ENCODE results near the gene PPIE. TPM values are rescaled to one million over a fixed set of nuclear protein-coding genes. Genes with fewer than 3 reads are reported as not detected.
A peak's percentile ranks its signal among the peaks of the same experiment; 100 is the strongest.
"Not testable (repeated sequence)": the region's sequence is repeated elsewhere in the genome, so short reads cannot be mapped to it uniquely, and the experiment has no call there.

The PPIE gene
- total RNA-seq, 1 donor from 2014 or later: 67.1 TPM

- Histone ChIP-seq H3K4me3 (ENCODE audit: low read depth, low read length) (no peak overlapping the region), H3K36me3 (ENCODE audit: control insufficient read depth, insufficient read depth, low read length) (no peaks in the 10 kb centered on the region), H3K27me3 (ENCODE audit: control insufficient read depth, insufficient read depth, low read length) (peaks cover 5% of the 10 kb centered on the region)
- DNase-seq (ENCODE audit: low read depth) (no peak), FAIRE-seq (no peak)
- TF ChIP-seq CTCF (IDR thresholded peaks at IDR 0.05; ENCODE audit: insufficient read depth, low read length, severe bottlenecking): no peak
These were observed 40.5 kb downstream of the PPIE start for GRCh38 chr1:39779137-39779536.

DNA sequence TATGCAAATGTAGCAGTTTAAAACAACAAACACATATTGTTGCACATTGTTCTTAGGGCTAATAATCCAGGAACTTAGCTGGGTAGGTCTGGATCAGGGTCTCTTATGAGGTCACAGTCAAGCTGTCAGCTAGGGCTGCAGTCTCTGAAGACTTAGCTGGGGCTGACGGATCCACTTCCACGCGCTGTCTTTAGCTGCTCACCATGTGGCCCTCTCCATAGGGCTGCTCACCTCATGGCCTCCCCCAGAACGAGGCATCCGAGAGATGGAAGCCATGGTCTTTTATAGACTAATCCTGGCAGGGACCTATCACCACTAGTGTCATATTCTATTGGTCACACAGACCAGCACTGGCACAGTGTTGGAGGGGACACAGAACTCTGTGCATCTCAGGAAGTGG is 41.1 kb downstream of the PPIE start:
- TF ChIP-seq CTCF (IDR thresholded peaks at IDR 0.05; ENCODE audit: insufficient read depth, low read length, severe bottlenecking): no peak
- no peak for FAIRE-seq

DNA sequence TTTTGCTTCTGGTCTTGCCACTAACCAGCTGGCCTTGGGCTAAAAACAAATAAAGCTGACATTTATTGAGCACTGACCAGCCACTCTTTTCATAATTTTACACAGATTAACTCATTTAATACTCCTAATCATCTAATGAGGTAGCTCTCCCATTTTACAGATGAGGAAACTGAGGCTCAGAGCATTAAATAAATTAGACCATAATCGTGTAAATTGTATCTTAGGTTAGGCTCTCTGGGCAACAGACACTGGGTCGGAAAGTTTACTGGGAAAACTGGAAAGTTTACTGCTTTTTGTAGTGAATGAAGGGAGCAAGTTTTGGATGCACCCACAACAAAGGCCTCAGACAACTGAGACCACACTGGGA is 42.6 kb downstream of the PPIE start:
- no peak for TF ChIP-seq CTCF (IDR thresholded peaks at IDR 0.05; ENCODE audit: insufficient read depth, low read length, severe bottlenecking)
- FAIRE-seq (no peak), DNase-seq (ENCODE audit: low read depth) (no peak)
- Histone ChIP-seq H3K4me3 (ENCODE audit: low read depth, low read length) (no peak overlapping the region), H3K36me3 (ENCODE audit: control insufficient read depth, insufficient read depth, low read length) (no peaks in the 10 kb centered on the region), H3K27me3 (ENCODE audit: control insufficient read depth, insufficient read depth, low read length) (peaks cover 5% of the 10 kb centered on the region)

More for the DNA sequence above, 41.1 kb downstream of the PPIE start:
- Histone ChIP-seq H3K27me3 (ENCODE audit: control insufficient read depth, insufficient read depth, low read length) (peaks cover 5% of the 10 kb centered on the region), H3K36me3 (ENCODE audit: control insufficient read depth, insufficient read depth, low read length) (no peaks in the 10 kb centered on the region), H3K4me3 (ENCODE audit: low read depth, low read length) (no peak overlapping the region)
- no peak for DNase-seq (ENCODE audit: low read depth)

GRCh38 chr1:39782103-39782502 is 43.4 kb downstream of the PPIE start:
- TF ChIP-seq CTCF (IDR thresholded peaks at IDR 0.05; ENCODE audit: insufficient read depth, low read length, severe bottlenecking): no peak
- FAIRE-seq: no peak
- no peaks in the 10 kb centered on the region for H3K36me3 ChIP-seq (ENCODE audit: control insufficient read depth, insufficient read depth, low read length)
- DNase-seq (ENCODE audit: low read depth): no peak
- H3K4me3 ChIP-seq (ENCODE audit: low read depth, low read length): no peak overlapping the region
- peaks cover 10% of the 10 kb centered on the region for H3K27me3 ChIP-seq (ENCODE audit: control insufficient read depth, insufficient read depth, low read length)

- H3K4me3 ChIP-seq (ENCODE audit: low read depth, low read length); DNase-seq (ENCODE audit: low read depth); H3K36me3 ChIP-seq (ENCODE audit: control insufficient read depth, insufficient read depth, low read length); FAIRE-seq: not testable (repeated sequence)
- H3K27me3 ChIP-seq (ENCODE audit: control insufficient read depth, insufficient read depth, low read length): peaks cover 15% of the 10 kb centered on the region
These were observed 44.0 kb downstream of the PPIE start for GRCh38 chr1:39782685-39783084.

- H3K27me3 ChIP-seq (ENCODE audit: control insufficient read depth, insufficient read depth, low read length): peaks cover 11% of the 10 kb centered on the region
- not testable (repeated sequence) for H3K4me3 ChIP-seq (ENCODE audit: low read depth, low read length); DNase-seq (ENCODE audit: low read depth); H3K36me3 ChIP-seq (ENCODE audit: control insufficient read depth, insufficient read depth, low read length)
- peak; percentile 98 for FAIRE-seq
These were observed 47.8 kb downstream of the PPIE start for GRCh38 chr1:39786303-39787107.

DNA sequence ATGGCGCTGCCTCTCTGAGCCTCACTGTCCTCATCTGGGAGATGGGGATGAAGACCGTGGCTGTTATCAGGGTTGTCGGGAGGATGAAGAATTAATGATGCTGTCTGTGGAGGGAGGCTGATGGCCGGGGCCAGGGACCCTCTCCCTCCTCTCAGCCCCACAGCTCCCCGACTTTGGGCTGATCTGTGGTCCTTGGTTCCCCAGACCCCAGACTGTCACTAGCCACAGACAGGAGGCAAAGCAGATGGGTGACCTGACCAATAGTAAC is 48.4 kb downstream of the PPIE start:
- H3K36me3 ChIP-seq (ENCODE audit: control insufficient read depth, insufficient read depth, low read length); H3K4me3 ChIP-seq (ENCODE audit: low read depth, low read length); DNase-seq (ENCODE audit: low read depth); FAIRE-seq: not testable (repeated sequence)
- H3K27me3 ChIP-seq (ENCODE audit: control insufficient read depth, insufficient read depth, low read length): peaks cover 11% of the 10 kb centered on the region

Measured in bronchial epithelial cell (primary cell).